IPS-NIHi11 (cell line): Measurements from ENCODE around the gene ULK3.

Experiments
- DNase-seq: peaks from one replicate; pipeline ENCODE4 v3.0.0; 2012; ENCODE audit warnings: mixed read lengths, low spot score

ULK3 gene

DNA sequence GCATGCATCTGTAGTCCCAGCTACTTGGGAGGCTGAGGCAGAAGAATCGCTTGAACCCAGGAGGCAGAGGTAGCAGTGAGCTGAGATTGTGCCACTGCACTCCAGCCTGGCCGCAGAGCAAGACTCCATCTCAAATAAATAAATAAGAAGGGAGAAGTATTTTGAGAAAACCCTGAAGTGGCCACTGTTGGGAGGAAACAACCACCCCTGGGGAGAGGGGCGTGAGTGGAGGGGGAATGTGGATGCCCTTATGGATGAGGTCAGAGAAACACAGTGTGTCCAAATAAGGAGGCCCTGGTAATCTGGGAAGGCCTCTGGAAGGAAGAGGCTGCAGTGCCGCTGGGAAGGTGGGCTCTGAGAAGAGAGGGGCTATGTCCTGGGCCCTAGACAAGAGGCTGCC, 20.7 kb downstream of the ULK3 start:
- no peak for DNase-seq

- DNase-seq = no peak
Measured at GRCh38 chr15:74821790-74822158, 21.2 kb downstream of the ULK3 start.

DNA sequence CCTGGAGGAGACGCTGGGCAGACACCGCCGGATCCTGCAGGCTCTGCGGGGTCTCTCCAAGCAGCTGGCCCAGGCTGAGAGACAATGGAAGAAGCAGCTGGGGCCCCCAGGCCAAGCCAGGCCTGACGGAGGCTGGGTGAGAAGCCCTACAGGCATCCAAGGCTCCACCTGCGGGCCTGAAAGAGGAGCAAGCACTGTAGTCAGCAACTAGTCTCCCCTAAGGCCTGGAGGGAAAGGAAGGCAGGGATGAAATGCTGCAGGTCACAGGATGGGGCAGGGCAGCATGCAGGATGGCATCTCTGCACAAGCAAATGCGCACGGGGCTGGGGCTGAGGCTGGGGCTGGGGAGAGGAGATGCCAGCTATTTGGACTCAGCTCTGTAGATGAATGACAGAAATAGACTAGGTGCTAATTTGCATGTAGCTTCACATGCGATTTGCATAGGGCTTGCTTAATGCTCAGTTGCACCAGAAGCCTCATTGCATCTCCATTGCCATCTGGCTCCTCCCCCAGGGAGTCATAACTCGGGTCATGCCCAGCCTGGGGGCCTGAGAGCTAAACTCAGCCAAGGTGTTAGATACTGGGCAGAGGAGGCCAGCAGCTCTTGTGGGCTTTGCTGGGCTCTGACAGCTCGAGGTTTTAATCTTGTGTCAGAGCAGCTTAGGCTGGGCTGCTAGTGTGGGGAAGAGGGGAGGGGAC, 21.7 kb downstream of the ULK3 start:
- DNase-seq = peak; percentile 59

DNA sequence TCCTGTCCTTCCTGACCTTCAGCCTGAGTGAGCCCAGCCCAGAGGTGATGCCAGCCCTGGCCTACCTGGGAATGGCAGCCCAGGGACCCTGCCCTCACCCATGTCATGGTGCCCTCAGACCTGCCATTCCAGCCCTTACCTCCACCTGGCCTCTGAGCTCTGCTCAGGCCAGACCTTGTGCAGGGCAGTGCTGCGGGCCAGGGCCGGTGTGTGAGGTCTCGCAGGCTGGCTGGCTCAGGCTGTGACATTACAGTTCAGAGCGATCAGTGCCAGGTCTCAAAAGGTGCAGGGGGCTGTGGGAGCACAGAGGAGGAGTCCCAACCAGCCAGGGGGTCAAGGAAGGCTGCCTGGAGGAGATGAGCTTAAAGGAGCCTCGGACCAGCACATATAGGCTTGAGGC, 22.9 kb downstream of the ULK3 start:
- no peak for DNase-seq

GRCh38 chr15:74817370-74817737, 25.6 kb downstream of the ULK3 start:
- peak; percentile 56 for DNase-seq

- no peak for DNase-seq
Measured at GRCh38 chr15:74816624-74817369, 26.2 kb downstream of the ULK3 start.

DNA sequence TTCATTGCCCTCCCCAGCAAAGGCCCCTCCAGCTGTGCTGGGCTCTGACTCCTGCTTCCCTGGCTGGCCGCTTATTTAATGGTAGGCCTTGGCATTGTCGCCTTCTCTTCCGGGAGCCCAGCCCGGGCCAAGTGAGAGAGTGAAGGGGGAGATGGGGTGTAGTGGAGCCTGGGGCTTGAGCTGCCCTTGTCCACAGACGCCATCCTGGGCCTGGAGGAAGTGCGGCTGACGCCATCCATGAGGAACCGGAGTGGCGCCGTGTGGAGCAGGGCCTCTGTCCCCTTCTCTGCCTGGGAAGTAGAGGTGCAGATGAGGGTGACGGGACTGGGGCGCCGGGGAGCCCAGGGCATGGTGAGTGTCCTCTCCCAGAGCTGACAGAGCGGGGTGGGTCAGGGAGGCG, 27.0 kb downstream of the ULK3 start:
- no peak for DNase-seq

- no peak for DNase-seq
Measured at GRCh38 chr15:74815121-74815934, 27.6 kb downstream of the ULK3 start.

DNA sequence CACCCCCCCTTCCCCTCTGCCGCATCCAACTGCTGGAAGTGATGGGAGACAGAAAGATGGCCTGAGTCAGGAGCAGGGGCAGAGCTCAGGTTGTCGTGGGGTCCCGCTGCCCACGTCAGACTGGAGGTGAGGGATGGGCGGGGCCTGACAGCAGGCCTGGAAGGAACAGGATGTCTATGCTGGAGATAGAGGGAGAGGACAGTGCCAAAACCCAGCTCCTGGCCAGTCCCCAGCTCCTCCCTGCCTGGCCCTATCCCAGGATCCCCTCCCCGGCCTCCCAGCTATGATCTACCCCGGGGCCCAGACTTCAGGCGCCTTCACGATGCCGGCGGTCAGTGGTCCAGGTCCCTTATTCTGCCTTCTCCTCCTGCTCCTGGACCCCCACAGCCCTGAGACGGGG, 30.4 kb downstream of the ULK3 start, which contains the start of gene LMAN1L:
TSS of gene LMAN1L (plus strand) at position 303 of the 400 bp plus-strand sequence. CDS start at position 323, 20 bp downstream.
- no peak for DNase-seq

DNA sequence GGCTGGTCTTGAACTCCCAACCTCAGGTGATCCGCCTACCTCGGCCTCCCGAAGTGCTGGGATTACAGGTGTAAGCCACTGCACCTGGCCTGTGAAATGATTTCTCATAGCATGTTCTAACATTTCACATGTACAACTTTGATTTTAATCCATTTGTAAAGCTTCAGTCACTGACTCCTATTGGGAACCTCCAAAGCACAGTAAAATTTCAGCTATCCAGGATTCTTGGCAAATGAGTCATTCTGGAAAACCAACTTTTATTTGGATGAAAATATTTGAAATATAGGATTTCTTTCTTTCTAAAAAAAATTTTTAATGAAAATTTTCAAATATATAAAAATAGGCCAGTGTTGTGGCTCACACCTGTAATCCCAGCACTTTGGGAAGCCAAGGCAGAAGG, 33.0 kb downstream of the ULK3 start:
- DNase-seq = no peak

- DNase-seq = no peak
Measured at GRCh38 chr15:74809242-74809641, 33.7 kb downstream of the ULK3 start.

DNA sequence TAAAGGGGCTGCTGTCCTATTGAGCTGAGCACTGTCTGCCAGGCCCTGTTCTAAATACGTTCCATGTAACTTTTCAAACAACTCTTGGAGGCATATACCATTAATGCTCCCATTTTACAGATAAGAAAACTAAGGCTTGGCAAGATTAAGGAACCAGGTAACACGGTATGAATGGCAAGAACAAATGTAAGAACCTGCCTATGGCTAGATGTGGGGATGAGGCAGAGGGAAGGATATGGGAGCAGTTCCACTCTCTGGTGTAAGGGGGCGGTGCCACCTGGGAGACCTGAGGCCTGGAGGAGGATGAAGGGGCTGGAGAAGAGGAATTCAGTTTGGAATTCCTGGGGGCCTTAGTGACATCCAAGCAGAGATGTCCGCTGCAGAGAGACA, 34.1 kb downstream of the ULK3 start:
- DNase-seq = peak; percentile 55

DNA sequence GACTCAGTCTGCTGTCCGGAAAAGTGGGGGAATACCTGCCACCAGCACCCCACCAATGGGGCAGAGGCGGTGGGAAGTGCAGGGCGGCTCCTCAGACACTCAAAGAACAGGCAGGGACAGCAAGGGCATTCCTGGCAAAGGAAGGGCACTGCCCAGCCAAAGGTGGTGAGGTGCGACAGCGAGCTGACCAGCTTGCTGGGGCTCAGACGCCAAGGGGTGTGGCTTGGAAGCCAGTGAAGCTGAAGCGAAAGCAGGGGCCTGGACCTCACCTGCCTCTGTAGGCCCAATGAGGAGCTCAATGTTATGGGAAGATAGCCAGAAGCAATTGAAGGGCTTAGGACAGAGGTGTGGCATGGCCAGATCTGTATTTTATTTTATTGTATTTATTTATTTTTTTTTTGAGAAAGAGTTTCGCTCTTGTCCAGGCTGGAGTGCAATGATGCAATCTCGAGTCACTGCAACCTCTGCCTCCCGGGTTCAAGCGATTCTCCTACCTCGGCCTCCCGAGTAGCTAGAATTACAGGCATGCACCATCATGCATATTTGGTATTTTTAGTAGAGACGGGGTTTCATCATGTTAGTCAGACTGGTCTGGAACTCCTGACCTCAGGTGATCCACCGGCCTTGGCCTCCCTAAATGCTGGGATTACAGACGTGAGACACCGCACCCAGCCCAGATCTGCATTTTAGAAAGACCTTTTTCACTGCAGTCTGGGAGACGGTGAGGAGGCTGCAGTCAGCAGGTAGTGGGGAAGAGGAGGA, 34.7 kb downstream of the ULK3 start:
- no peak for DNase-seq

DNA sequence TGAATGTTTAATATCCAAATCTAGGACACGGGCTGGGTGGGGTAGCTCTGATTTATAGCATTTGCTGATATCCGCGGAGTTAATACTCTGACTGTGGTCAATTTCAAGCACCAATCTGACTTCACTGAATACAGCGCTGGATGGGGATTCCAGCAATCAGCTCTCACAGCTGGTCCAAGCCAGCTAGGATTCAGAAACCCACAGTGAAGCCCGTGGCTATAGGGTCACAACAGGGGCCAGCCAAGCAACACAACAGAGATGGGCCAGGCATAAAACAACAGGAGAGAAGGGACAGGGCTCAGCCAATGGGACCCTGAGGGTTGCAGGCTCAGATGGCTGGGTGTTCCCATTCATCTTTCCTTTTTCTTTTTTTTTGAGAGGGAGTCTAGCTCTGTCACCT, 35.7 kb downstream of the ULK3 start:
- DNase-seq = no peak

DNA sequence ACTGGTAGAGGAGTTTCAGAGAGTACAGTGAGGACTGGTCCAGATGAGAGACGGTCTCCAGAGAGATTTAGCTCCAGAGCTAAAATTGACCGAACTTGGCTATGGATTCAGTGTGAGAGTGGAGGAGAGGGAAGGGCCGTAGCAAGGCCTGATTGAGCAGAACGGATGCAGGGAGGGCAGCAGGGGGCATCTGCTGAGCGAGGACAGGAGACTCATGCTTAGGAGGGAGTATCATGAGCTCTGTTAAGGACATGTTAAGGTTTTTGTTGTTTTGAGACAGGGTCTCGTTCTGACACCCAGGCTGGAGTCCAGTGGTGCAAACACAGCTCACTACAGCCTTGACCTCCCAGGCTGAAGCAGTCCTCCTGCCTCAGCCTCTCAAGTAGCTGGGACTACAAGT, 38.0 kb downstream of the ULK3 start:
- no peak for DNase-seq

- DNase-seq = no peak
Measured at GRCh38 chr15:74802862-74803447, 40.0 kb downstream of the ULK3 start.

GRCh38 chr15:74802290-74802689, 40.7 kb downstream of the ULK3 start:
- no peak for DNase-seq

- no peak for DNase-seq
Measured at GRCh38 chr15:74801311-74801997, 41.5 kb downstream of the ULK3 start.

- no peak for DNase-seq
Measured at GRCh38 chr15:74800559-74801094, 42.3 kb downstream of the ULK3 start.

- peak; percentile 98 for DNase-seq
Measured at GRCh38 chr15:74799856-74800558, 42.9 kb downstream of the ULK3 start.
